ENCODE data around the gene APMAP. TPM values are rescaled to one million over a fixed set of nuclear protein-coding genes. Genes with fewer than 3 reads are reported as not detected.
"Not testable (repeated sequence)": the region's sequence is repeated elsewhere in the genome, so short reads cannot be mapped to it uniquely, and the experiment has no call there.

APMAP gene
- total RNA-seq, 2 experiments from 2014 or later = 46.9 to 50.9 TPM

GRCh38 chr20:24920706-24921105 lies 71.8 kb downstream of the APMAP start:
- H3K4me3 Mint-ChIP-seq; H3K27me3 Mint-ChIP-seq (ENCODE audit: low read depth); H3K27ac Mint-ChIP-seq; H3K4me1 Mint-ChIP-seq (ENCODE audit: low read depth); H3K9me3 Mint-ChIP-seq; intact Hi-C loops (cut with micrococcal nuclease); H3K36me3 Mint-ChIP-seq (ENCODE audit: low read depth); DNase-seq: not testable (repeated sequence)
- CTCF ChIA-PET = interaction anchor here (0.6 to 4.4 kb wide), 3 partner anchors 10 to 394 kb away, joined by 3 to 21 read pairs (median 3); no protein-coding TSS in a partner anchor

DNA sequence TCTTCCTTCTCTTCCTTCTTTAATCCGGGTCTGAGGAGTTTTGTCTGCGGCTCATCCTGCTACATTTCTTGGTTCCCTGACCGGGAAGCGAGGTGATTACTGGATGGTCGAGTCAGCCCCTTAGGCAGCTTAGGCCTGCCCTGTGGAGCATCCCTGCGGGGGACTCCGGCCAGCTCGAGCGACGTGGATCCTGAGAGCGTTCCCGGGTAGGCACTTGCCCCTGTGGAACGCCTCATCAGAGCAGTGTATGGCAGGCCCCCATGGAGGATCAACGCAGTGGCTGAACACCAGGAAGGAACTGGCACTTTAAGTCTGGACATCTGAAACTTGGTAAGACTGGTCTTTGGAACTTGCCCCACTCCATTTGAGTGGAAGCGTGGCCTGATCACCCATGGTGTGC lies 72.9 kb downstream of the APMAP start:
- intact Hi-C loops (cut with micrococcal nuclease) = loop anchor here (2.0 to 5.0 kb wide), 3 partner anchors 135 to 1029 kb away; no protein-coding TSS in a partner anchor
- CTCF ChIA-PET = interaction anchor here (0.9 to 4.4 kb wide), 3 partner anchors 11 to 818 kb away, joined by 3 to 21 read pairs (median 4); no protein-coding TSS in a partner anchor

GRCh38 chr20:24918579-24919566 lies 73.7 kb downstream of the APMAP start:
- Mint-ChIP-seq H3K36me3 (ENCODE audit: low read depth) (no peaks in the 10 kb centered on the region), H3K4me3 (no peak overlapping the region), H3K27ac (no peak overlapping the region), H3K9me3 (no peaks in the 10 kb centered on the region), H3K4me1 (ENCODE audit: low read depth) (peaks cover 5% of the 10 kb centered on the region), H3K27me3 (ENCODE audit: low read depth) (peaks cover 7% of the 10 kb centered on the region)
- CTCF ChIA-PET = interaction anchor here (0.9 to 4.4 kb wide), 4 partner anchors 12 to 818 kb away, joined by 3 to 21 read pairs (median 7); no protein-coding TSS in a partner anchor
- intact Hi-C loops (cut with micrococcal nuclease) = loop anchor here (1.0 to 5.0 kb wide), 4 partner anchors 134 to 1028 kb away; no protein-coding TSS in a partner anchor
- no peak for DNase-seq

More for the DNA sequence above, 72.9 kb downstream of the APMAP start:
- DNase-seq; H3K27me3 Mint-ChIP-seq (ENCODE audit: low read depth); H3K4me1 Mint-ChIP-seq (ENCODE audit: low read depth); H3K9me3 Mint-ChIP-seq; H3K4me3 Mint-ChIP-seq; H3K36me3 Mint-ChIP-seq (ENCODE audit: low read depth); H3K27ac Mint-ChIP-seq: not testable (repeated sequence)

DNA sequence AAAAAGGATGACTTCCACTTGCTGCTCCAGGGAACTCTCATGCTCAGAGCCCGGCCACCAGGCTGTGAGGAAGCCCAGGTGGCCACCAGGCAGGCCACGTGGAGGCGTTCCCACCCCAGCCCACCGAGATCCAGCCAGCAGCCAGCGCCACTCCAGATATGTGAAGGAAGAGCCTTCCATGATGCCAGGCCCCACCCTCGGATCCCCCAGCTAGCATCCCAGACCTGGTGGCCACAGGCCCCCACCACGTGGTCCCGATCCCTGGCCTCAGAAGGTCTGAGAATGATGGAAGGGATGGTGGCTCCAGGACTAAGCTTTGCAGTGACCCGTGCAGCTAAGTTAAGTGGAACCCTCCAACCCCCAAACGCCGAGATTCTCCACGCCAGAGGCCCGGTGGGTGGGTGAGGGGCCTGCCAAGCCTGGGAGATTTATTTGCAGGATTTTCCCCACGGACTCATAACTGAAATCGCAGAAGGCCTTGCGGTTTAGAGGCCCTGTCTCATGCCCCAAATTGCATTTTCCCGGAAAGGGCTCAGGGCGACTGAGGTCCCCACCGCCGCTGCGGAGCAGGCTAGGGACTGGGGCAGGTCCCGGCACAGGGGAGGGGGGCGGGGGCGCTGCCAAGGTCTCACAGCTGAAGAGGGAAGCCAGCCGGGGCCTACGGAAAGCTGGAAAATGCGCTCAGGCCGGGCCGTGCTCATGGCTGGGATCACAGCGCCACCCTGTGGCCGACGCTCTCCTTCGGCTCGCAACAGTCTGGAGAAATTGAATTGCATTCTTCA lies 74.6 kb downstream of the APMAP start:
- Mint-ChIP-seq H3K4me3 (no peak overlapping the region), H3K36me3 (ENCODE audit: low read depth) (no peaks in the 10 kb centered on the region), H3K4me1 (ENCODE audit: low read depth) (peaks cover 5% of the 10 kb centered on the region), H3K9me3 (no peaks in the 10 kb centered on the region), H3K27ac (no peak overlapping the region), H3K27me3 (ENCODE audit: low read depth) (peaks cover 7% of the 10 kb centered on the region)
- DNase-seq = peak; percentile 65
- intact Hi-C loops (cut with micrococcal nuclease) = loop anchor here (1.0 to 5.0 kb wide), 4 partner anchors 133 to 1027 kb away; no protein-coding TSS in a partner anchor
- CTCF ChIA-PET = interaction anchor here (0.7 to 1.5 kb wide), 4 partner anchors 13 to 980 kb away, joined by 3 to 10 read pairs (median 5); no protein-coding TSS in a partner anchor

DNA sequence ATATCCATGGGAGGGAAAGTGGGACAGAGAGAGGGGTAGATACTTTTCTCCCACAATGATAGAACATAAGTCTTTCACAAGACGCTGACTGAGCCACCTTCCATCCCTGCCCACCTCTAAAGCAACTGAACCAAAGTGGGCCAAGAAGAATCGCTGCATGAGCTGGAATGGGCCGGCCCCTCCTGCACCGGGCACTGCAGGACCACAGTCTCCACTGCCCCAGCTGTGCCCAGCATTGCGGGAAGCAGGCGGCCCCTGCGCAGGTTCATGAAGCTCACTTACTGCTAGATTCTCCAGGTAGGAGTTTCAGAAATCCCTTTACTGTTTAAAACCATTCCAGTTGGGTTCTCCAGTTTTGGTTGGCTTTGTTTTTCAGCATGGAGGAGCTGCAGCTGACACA lies 75.5 kb downstream of the APMAP start:
- intact Hi-C loops (cut with micrococcal nuclease) = loop anchor here (5.0 kb wide), 1 partner anchor 815 kb away; no protein-coding TSS in a partner anchor
- Mint-ChIP-seq H3K4me3 (no peak overlapping the region), H3K36me3 (ENCODE audit: low read depth) (no peaks in the 10 kb centered on the region), H3K27ac (no peak overlapping the region), H3K27me3 (ENCODE audit: low read depth) (peaks cover 7% of the 10 kb centered on the region), H3K4me1 (ENCODE audit: low read depth) (peaks cover 5% of the 10 kb centered on the region), H3K9me3 (no peaks in the 10 kb centered on the region)
- CTCF ChIA-PET = interaction anchor here (0.6 to 1.5 kb wide), 4 partner anchors 14 to 1241 kb away, joined by 3 to 10 read pairs (median 5); no protein-coding TSS in a partner anchor
- no peak for DNase-seq

DNA sequence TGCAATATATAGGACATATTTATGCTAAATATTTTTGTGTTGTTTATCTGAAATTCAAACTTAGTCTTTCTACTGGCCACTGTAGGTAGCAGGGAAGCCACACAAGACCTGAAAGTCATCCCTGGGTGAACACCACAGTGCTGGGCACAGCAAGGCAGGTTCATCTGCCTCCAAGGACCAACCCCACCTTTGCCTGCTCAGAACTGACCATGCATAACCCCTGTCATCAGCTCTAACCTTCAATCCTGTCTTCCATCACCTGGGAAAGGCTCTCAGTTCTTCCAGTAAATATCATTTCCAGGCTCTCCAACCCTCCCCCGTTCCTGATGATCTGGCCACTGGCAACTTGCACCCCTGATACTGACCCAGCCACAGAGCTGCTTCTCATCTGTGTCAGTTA lies 76.1 kb downstream of the APMAP start:
- CTCF ChIA-PET = interaction anchor here (1.2 kb wide), 1 partner anchor 979 kb away, joined by 3 read pairs; no protein-coding TSS in a partner anchor
- Mint-ChIP-seq H3K4me3 (no peak overlapping the region), H3K36me3 (ENCODE audit: low read depth) (no peaks in the 10 kb centered on the region), H3K27me3 (ENCODE audit: low read depth) (peaks cover 7% of the 10 kb centered on the region), H3K27ac (no peak overlapping the region), H3K9me3 (no peaks in the 10 kb centered on the region), H3K4me1 (ENCODE audit: low read depth) (peaks cover 5% of the 10 kb centered on the region)
- intact Hi-C loops (cut with micrococcal nuclease) = loop anchor here (5.0 kb wide), 1 partner anchor 814 kb away; no protein-coding TSS in a partner anchor
- no peak for DNase-seq

DNA sequence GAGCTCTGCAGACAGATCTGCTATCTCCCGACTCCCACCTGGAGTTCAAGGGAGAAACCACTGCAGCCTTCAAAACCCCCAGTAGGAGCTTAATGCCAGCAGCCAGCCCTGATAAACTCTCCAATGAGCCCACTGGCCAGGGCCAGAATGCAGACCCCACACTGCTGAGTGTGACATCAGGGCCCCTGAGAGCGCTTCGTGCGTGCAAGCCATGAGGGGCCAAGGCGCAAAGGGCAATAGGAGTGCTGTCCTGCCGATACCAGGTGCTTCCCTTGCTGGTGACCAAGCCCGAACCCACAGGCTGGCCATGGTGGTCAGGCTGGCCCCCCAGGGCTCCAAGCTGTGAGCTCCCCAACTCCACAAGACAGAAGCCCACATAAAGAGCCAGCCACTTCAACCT lies 76.7 kb downstream of the APMAP start:
- intact Hi-C loops (cut with micrococcal nuclease) = loop anchor here (5.0 kb wide), 1 partner anchor 814 kb away; no protein-coding TSS in a partner anchor
- Mint-ChIP-seq H3K4me3 (no peak overlapping the region), H3K36me3 (ENCODE audit: low read depth) (no peaks in the 10 kb centered on the region), H3K9me3 (no peaks in the 10 kb centered on the region), H3K27ac (no peak overlapping the region), H3K27me3 (ENCODE audit: low read depth) (peaks cover 7% of the 10 kb centered on the region), H3K4me1 (ENCODE audit: low read depth) (peaks cover 5% of the 10 kb centered on the region)
- no peak for DNase-seq
- CTCF ChIA-PET = no interaction called here

GRCh38 chr20:24915440-24915839 lies 77.1 kb downstream of the APMAP start:
- H3K4me1 Mint-ChIP-seq (ENCODE audit: low read depth) = peaks cover 5% of the 10 kb centered on the region
- H3K36me3 Mint-ChIP-seq (ENCODE audit: low read depth) = no peaks in the 10 kb centered on the region
- no peak overlapping the region for H3K4me3 Mint-ChIP-seq
- H3K27ac Mint-ChIP-seq = no peak overlapping the region
- DNase-seq = no peak
- no peaks in the 10 kb centered on the region for H3K9me3 Mint-ChIP-seq
- intact Hi-C loops (cut with micrococcal nuclease) = loop anchor here (5.0 kb wide), 1 partner anchor 813 kb away; no protein-coding TSS in a partner anchor
- CTCF ChIA-PET = no interaction called here
- H3K27me3 Mint-ChIP-seq (ENCODE audit: low read depth) = peaks cover 7% of the 10 kb centered on the region

GRCh38 chr20:24914388-24915241 lies 77.9 kb downstream of the APMAP start:
- DNase-seq = no peak
- Mint-ChIP-seq H3K4me3 (no peak overlapping the region), H3K9me3 (no peaks in the 10 kb centered on the region), H3K27ac (no peak overlapping the region), H3K36me3 (ENCODE audit: low read depth) (no peaks in the 10 kb centered on the region), H3K4me1 (ENCODE audit: low read depth) (peaks cover 5% of the 10 kb centered on the region), H3K27me3 (ENCODE audit: low read depth) (peaks cover 7% of the 10 kb centered on the region)
- CTCF ChIA-PET = no interaction called here
- intact Hi-C loops (cut with micrococcal nuclease) = loop anchor here (5.0 kb wide), 1 partner anchor 812 kb away; no protein-coding TSS in a partner anchor

- H3K9me3 Mint-ChIP-seq = peaks cover 3% of the 10 kb centered on the region
- intact Hi-C loops (cut with micrococcal nuclease) = no loop called here
- DNase-seq = no peak
These were observed 79.4 kb downstream of the APMAP start for GRCh38 chr20:24913076-24913628.

More at GRCh38 chr20:24913076-24913628, 79.4 kb downstream of the APMAP start:
- CTCF ChIA-PET = no interaction called here
- peaks cover 2% of the 10 kb centered on the region for H3K27me3 Mint-ChIP-seq (ENCODE audit: low read depth)
- no peak overlapping the region for H3K27ac Mint-ChIP-seq
- H3K36me3 Mint-ChIP-seq (ENCODE audit: low read depth) = no peaks in the 10 kb centered on the region
- H3K4me1 Mint-ChIP-seq (ENCODE audit: low read depth) = no peaks in the 10 kb centered on the region
- H3K4me3 Mint-ChIP-seq = no peak overlapping the region
